GM12872 (cell line): Measurements from ENCODE around the gene AMBN.

ENCODE experiments used
- CTCF ChIP-seq: IDR thresholded peaks from 3 replicates; pipeline ENCODE4 v1.5.1; 2011; ENCODE audit warnings: low read depth, mild to moderate bottlenecking, low read length, moderate library complexity; ENCODE audit not compliant: insufficient read depth

Gene AMBN

GRCh38 chr4:70608324-70608723 lies 16.3 kb downstream of the AMBN start:
- TF ChIP-seq CTCF, result no peak

GRCh38 chr4:70613306-70614183 lies 21.5 kb downstream of the AMBN start:
- TF ChIP-seq CTCF, result no peak

GRCh38 chr4:70614184-70614555 lies 22.1 kb downstream of the AMBN start:
- no peak for TF ChIP-seq CTCF

- TF ChIP-seq CTCF, result no peak
These were observed 27.2 kb downstream of the AMBN start for GRCh38 chr4:70619288-70619687.

GRCh38 chr4:70619778-70620177 lies 27.7 kb downstream of the AMBN start:
- no peak for TF ChIP-seq CTCF

GRCh38 chr4:70623323-70623722 lies 31.3 kb downstream of the AMBN start:
- no peak for TF ChIP-seq CTCF

GRCh38 chr4:70624226-70624793 lies 32.3 kb downstream of the AMBN start:
- TF ChIP-seq CTCF, result no peak
